Measurements from ENCODE around the gene MORC1. TPM values are rescaled to one million over a fixed set of nuclear protein-coding genes. Genes with fewer than 3 reads are reported as not detected.
A peak's percentile ranks its signal among the peaks of the same experiment; 100 is the strongest.
"Not testable (repeated sequence)": the region's sequence is repeated elsewhere in the genome, so short reads cannot be mapped to it uniquely, and the experiment has no call there.

MORC1 gene
- total RNA-seq, 2 experiments from 2014 or later = not detected

GRCh38 chr3:109089265-109089664 lies 28.7 kb downstream of the MORC1 start:
- H4K20me1 ChIP-seq (ENCODE audit: insufficient read depth, low read length) = no peaks in the 10 kb centered on the region
- no TSS peak for BruUV-seq (replicated peaks)
- H3K4me2 ChIP-seq (ENCODE audit: low read length) = no peak overlapping the region
- H2AFZ ChIP-seq (ENCODE audit: low read length) = no peak overlapping the region
- POLR2A ChIA-PET = no interaction called here
- TF ChIP-seq EZH2phosphoT487 (IDR thresholded peaks at IDR 0.05; ENCODE audit: borderline replicate concordance, low read depth, low read length) (no peak), CTCF (conservative IDR thresholded peaks at IDR 0.05; ENCODE audit: low read length) (no peak)
- no peak overlapping the region for H3K4me3 ChIP-seq (ENCODE audit: low read depth, low read length, poor library complexity, severe bottlenecking)
- no peaks in the 10 kb centered on the region for H3K79me2 ChIP-seq (ENCODE audit: insufficient read depth, low read depth, low read length)
- no peaks in the 10 kb centered on the region for H3K36me3 ChIP-seq (ENCODE audit: insufficient read depth, low read length)
- H3K9me2 ChIP-seq (ENCODE audit: insufficient read depth, low read length) = no peaks in the 10 kb centered on the region
- no peak for DNase-seq (ENCODE audit: low spot score)
- CTCF ChIA-PET (ENCODE audit: unreplicated experiment) = no interaction called here
- no peaks in the 10 kb centered on the region for H3K9me3 ChIP-seq (ENCODE audit: low read length)
- H3K4me1 ChIP-seq (ENCODE audit: insufficient read depth, low read length, poor library complexity, severe bottlenecking) = no peaks in the 10 kb centered on the region
- H3K27ac ChIP-seq (ENCODE audit: low read depth, low read length, poor library complexity, severe bottlenecking) = no peak overlapping the region
- intact Hi-C loops (cut with micrococcal nuclease; ENCODE audit: unreplicated experiment) = no loop called here

GRCh38 chr3:109081746-109082510 lies 36.0 kb downstream of the MORC1 start:
- no peaks in the 10 kb centered on the region for H3K79me2 ChIP-seq (ENCODE audit: insufficient read depth, low read depth, low read length)
- ChIA-PET POLR2A (no interaction called here), CTCF (ENCODE audit: unreplicated experiment) (no interaction called here)
- H3K27ac ChIP-seq (ENCODE audit: low read depth, low read length, poor library complexity, severe bottlenecking) = no peak overlapping the region
- TF ChIP-seq EZH2phosphoT487 (IDR thresholded peaks at IDR 0.05; ENCODE audit: borderline replicate concordance, low read depth, low read length) (no peak), CTCF (conservative IDR thresholded peaks at IDR 0.05; ENCODE audit: low read length) (peak; percentile 88)
- H4K20me1 ChIP-seq (ENCODE audit: insufficient read depth, low read length) = no peaks in the 10 kb centered on the region
- H3K4me3 ChIP-seq (ENCODE audit: low read depth, low read length, poor library complexity, severe bottlenecking) = no peak overlapping the region
- no peaks in the 10 kb centered on the region for H3K4me1 ChIP-seq (ENCODE audit: insufficient read depth, low read length, poor library complexity, severe bottlenecking)
- peak; percentile 39 for DNase-seq (ENCODE audit: low spot score)
- no peaks in the 10 kb centered on the region for H3K36me3 ChIP-seq (ENCODE audit: insufficient read depth, low read length)
- no peak overlapping the region for H3K4me2 ChIP-seq (ENCODE audit: low read length)
- H2AFZ ChIP-seq (ENCODE audit: low read length) = no peak overlapping the region
- H3K9me3 ChIP-seq (ENCODE audit: low read length) = no peaks in the 10 kb centered on the region
- intact Hi-C loops (cut with micrococcal nuclease; ENCODE audit: unreplicated experiment) = loop anchor here (1.0 to 2.0 kb wide), 3 partner anchors 31 to 420 kb away; no protein-coding TSS in a partner anchor
- no peaks in the 10 kb centered on the region for H3K9me2 ChIP-seq (ENCODE audit: insufficient read depth, low read length)
- BruUV-seq (replicated peaks) = no TSS peak

- intact Hi-C loops (cut with micrococcal nuclease; ENCODE audit: unreplicated experiment); H3K79me2 ChIP-seq (ENCODE audit: insufficient read depth, low read depth, low read length); H4K20me1 ChIP-seq (ENCODE audit: insufficient read depth, low read length); DNase-seq (ENCODE audit: low spot score); H3K4me3 ChIP-seq (ENCODE audit: low read depth, low read length, poor library complexity, severe bottlenecking); H3K4me2 ChIP-seq (ENCODE audit: low read length); CTCF ChIA-PET (ENCODE audit: unreplicated experiment); BruUV-seq (replicated peaks); POLR2A ChIA-PET; H3K36me3 ChIP-seq (ENCODE audit: insufficient read depth, low read length); H2AFZ ChIP-seq (ENCODE audit: low read length); H3K4me1 ChIP-seq (ENCODE audit: insufficient read depth, low read length, poor library complexity, severe bottlenecking); H3K9me2 ChIP-seq (ENCODE audit: insufficient read depth, low read length); H3K9me3 ChIP-seq (ENCODE audit: low read length); H3K27ac ChIP-seq (ENCODE audit: low read depth, low read length, poor library complexity, severe bottlenecking): not testable (repeated sequence)
Measured at GRCh38 chr3:109080090-109080489, 37.8 kb downstream of the MORC1 start.
